Measurements from ENCODE around the gene P2RY13. TPM values are rescaled to one million over a fixed set of nuclear protein-coding genes. Genes with fewer than 3 reads are reported as not detected.

The P2RY13 gene
- polyA plus RNA-seq, 1 donor from 2014 or later = 0.46 TPM

GRCh38 chr3:151314137-151314536 is 15.2 kb downstream of the P2RY13 start:
- peaks cover 2% of the 10 kb centered on the region for H3K27me3 Mint-ChIP-seq
- no peaks in the 10 kb centered on the region for H3K4me1 Mint-ChIP-seq
- no peak overlapping the region for H3K4me3 Mint-ChIP-seq
- no peak overlapping the region for H3K27ac Mint-ChIP-seq
- H3K9me3 Mint-ChIP-seq = peaks cover 0 to 2% (median 0%) of the 10 kb centered on the region in 3 donors
- H3K36me3 Mint-ChIP-seq = no peaks in the 10 kb centered on the region

- H3K4me1 Mint-ChIP-seq = no peaks in the 10 kb centered on the region
- no peak overlapping the region for H3K27ac Mint-ChIP-seq
- peaks cover 2% of the 10 kb centered on the region for H3K27me3 Mint-ChIP-seq
- H3K9me3 Mint-ChIP-seq = peaks cover 0 to 2% (median 0%) of the 10 kb centered on the region in 3 donors
- no peak overlapping the region for H3K4me3 Mint-ChIP-seq
- H3K36me3 Mint-ChIP-seq = no peaks in the 10 kb centered on the region
Observed at GRCh38 chr3:151312972-151313371, 16.4 kb downstream of the P2RY13 start.

- Mint-ChIP-seq H3K27me3 (peaks cover 2% of the 10 kb centered on the region), H3K4me1 (no peaks in the 10 kb centered on the region), H3K9me3 (no peaks in the 10 kb centered on the region), H3K4me3 (no peak overlapping the region), H3K27ac (no peak overlapping the region), H3K36me3 (no peaks in the 10 kb centered on the region)
Observed at GRCh38 chr3:151309566-151309965, 19.8 kb downstream of the P2RY13 start.

GRCh38 chr3:151307583-151308488 is 21.5 kb downstream of the P2RY13 start:
- no peak overlapping the region for H3K27ac Mint-ChIP-seq
- no peaks in the 10 kb centered on the region for H3K4me1 Mint-ChIP-seq
- no peaks in the 10 kb centered on the region for H3K36me3 Mint-ChIP-seq
- H3K4me3 Mint-ChIP-seq = no peak overlapping the region
- peaks cover 8% of the 10 kb centered on the region for H3K27me3 Mint-ChIP-seq
- H3K9me3 Mint-ChIP-seq = no peaks in the 10 kb centered on the region

- H3K4me3 Mint-ChIP-seq = no peak overlapping the region
- no peaks in the 10 kb centered on the region for H3K4me1 Mint-ChIP-seq
- H3K36me3 Mint-ChIP-seq = no peaks in the 10 kb centered on the region
- no peaks in the 10 kb centered on the region for H3K9me3 Mint-ChIP-seq
- peaks cover 8% of the 10 kb centered on the region for H3K27me3 Mint-ChIP-seq
- no peak overlapping the region for H3K27ac Mint-ChIP-seq
Observed at GRCh38 chr3:151307131-151307530, 22.2 kb downstream of the P2RY13 start.

GRCh38 chr3:151306168-151306810 is 23.1 kb downstream of the P2RY13 start:
- H3K36me3 Mint-ChIP-seq = no peaks in the 10 kb centered on the region
- peaks cover 8% of the 10 kb centered on the region for H3K27me3 Mint-ChIP-seq
- no peaks in the 10 kb centered on the region for H3K9me3 Mint-ChIP-seq
- H3K27ac Mint-ChIP-seq = no peak overlapping the region
- no peak overlapping the region for H3K4me3 Mint-ChIP-seq
- H3K4me1 Mint-ChIP-seq = no peaks in the 10 kb centered on the region

- Mint-ChIP-seq H3K27me3 (peaks cover 8% of the 10 kb centered on the region), H3K9me3 (no peaks in the 10 kb centered on the region), H3K27ac (no peak overlapping the region), H3K4me1 (no peaks in the 10 kb centered on the region), H3K4me3 (no peak overlapping the region), H3K36me3 (no peaks in the 10 kb centered on the region)
Observed at GRCh38 chr3:151305775-151306151, 23.6 kb downstream of the P2RY13 start.

- no peaks in the 10 kb centered on the region for H3K4me1 Mint-ChIP-seq
- no peak overlapping the region for H3K27ac Mint-ChIP-seq
- H3K9me3 Mint-ChIP-seq = no peaks in the 10 kb centered on the region
Observed at GRCh38 chr3:151305060-151305774, 24.1 kb downstream of the P2RY13 start.

GRCh38 chr3:151303751-151304150 is 25.6 kb downstream of the P2RY13 start:
- Mint-ChIP-seq H3K27me3 (peaks cover 14% of the 10 kb centered on the region), H3K9me3 (no peaks in the 10 kb centered on the region), H3K4me1 (no peaks in the 10 kb centered on the region), H3K36me3 (no peaks in the 10 kb centered on the region), H3K27ac (no peak overlapping the region), H3K4me3 (no peak overlapping the region)

More at GRCh38 chr3:151305060-151305774, 24.1 kb downstream of the P2RY13 start:
- no peak overlapping the region for H3K4me3 Mint-ChIP-seq
- peaks cover 8% of the 10 kb centered on the region for H3K27me3 Mint-ChIP-seq
- no peaks in the 10 kb centered on the region for H3K36me3 Mint-ChIP-seq

- no peaks in the 10 kb centered on the region for H3K9me3 Mint-ChIP-seq
- H3K27me3 Mint-ChIP-seq = peaks cover 14% of the 10 kb centered on the region
- no peak overlapping the region for H3K27ac Mint-ChIP-seq
- H3K4me1 Mint-ChIP-seq = no peaks in the 10 kb centered on the region
- H3K36me3 Mint-ChIP-seq = no peaks in the 10 kb centered on the region
- no peak overlapping the region for H3K4me3 Mint-ChIP-seq
Observed at GRCh38 chr3:151301787-151302186, 27.6 kb downstream of the P2RY13 start.

GRCh38 chr3:151300539-151300938 is 28.8 kb downstream of the P2RY13 start:
- peak overlapping the region in 1 of 3 donors; percentile 6 for H3K27ac Mint-ChIP-seq
- H3K27me3 Mint-ChIP-seq = peaks cover 14% of the 10 kb centered on the region
- no peak overlapping the region for H3K4me3 Mint-ChIP-seq
- H3K4me1 Mint-ChIP-seq = no peaks in the 10 kb centered on the region
- H3K9me3 Mint-ChIP-seq = no peaks in the 10 kb centered on the region
- H3K36me3 Mint-ChIP-seq = no peaks in the 10 kb centered on the region

GRCh38 chr3:151299006-151299405 is 30.3 kb downstream of the P2RY13 start:
- Mint-ChIP-seq H3K9me3 (no peaks in the 10 kb centered on the region), H3K36me3 (no peaks in the 10 kb centered on the region), H3K27me3 (peaks cover 11% of the 10 kb centered on the region)

GRCh38 chr3:151297429-151297828 is 31.9 kb downstream of the P2RY13 start:
- Mint-ChIP-seq H3K4me3 (no peak overlapping the region), H3K9me3 (no peaks in the 10 kb centered on the region), H3K4me1 (no peaks in the 10 kb centered on the region), H3K27ac (no peak overlapping the region), H3K27me3 (peaks cover 9% of the 10 kb centered on the region), H3K36me3 (no peaks in the 10 kb centered on the region)

More at GRCh38 chr3:151299006-151299405, 30.3 kb downstream of the P2RY13 start:
- H3K27ac Mint-ChIP-seq = no peak overlapping the region
- no peaks in the 10 kb centered on the region for H3K4me1 Mint-ChIP-seq
- H3K4me3 Mint-ChIP-seq = no peak overlapping the region

GRCh38 chr3:151296226-151296625 is 33.1 kb downstream of the P2RY13 start:
- Mint-ChIP-seq H3K27ac (no peak overlapping the region), H3K4me1 (no peaks in the 10 kb centered on the region), H3K36me3 (no peaks in the 10 kb centered on the region), H3K9me3 (no peaks in the 10 kb centered on the region), H3K4me3 (no peak overlapping the region), H3K27me3 (peaks cover 9% of the 10 kb centered on the region)

GRCh38 chr3:151293127-151293526 is 36.2 kb downstream of the P2RY13 start:
- Mint-ChIP-seq H3K27ac (no peak overlapping the region), H3K27me3 (peaks cover 3% of the 10 kb centered on the region), H3K4me3 (no peak overlapping the region), H3K36me3 (no peaks in the 10 kb centered on the region), H3K9me3 (no peaks in the 10 kb centered on the region), H3K4me1 (no peaks in the 10 kb centered on the region)
